K562 (cell line): ENCODE measurements around the gene FLCN. TPM values are rescaled to one million over a fixed set of nuclear protein-coding genes. Genes with fewer than 3 reads are reported as not detected.

ENCODE experiments used
- ATAC-seq: fragments of 200-7000 bp; cut with Tn5 transposase; 3 replicates; pipeline ENCODE4 v1.9.1; 2020; ENCODE audit warnings: moderate library complexity
- BruUV-seq: library from RNA; stranded (reverse); fragments of 400-500 nt; replicated peaks from 2 replicates; lab custom pipeline; 2021; lab: Mats Ljungman, UMichigan
- CTCF ChIA-PET: fragments of 300-600 bp; formaldehyde crosslinking; extraction: SDS; loops from one replicate; lab custom pipeline; 2021; ENCODE audit warnings: low intra/inter-chr PET ratio; lab: Yijun Ruan, JAX
- POLR2A ChIA-PET: fragments of 300-600, 350-650 bp; sonication (Branson Sonifier 250); formaldehyde crosslinking; extraction: SDS; loops from one replicate; lab custom pipeline; 2021; ENCODE audit warnings: antibody characterized with exemption, inconsistent platforms; lab: Yijun Ruan, JAX
- DNase-seq, 4 experiments: peaks; one replicate each; pipeline versions ENCODE4 v3.0.0 to v3.0.0-alpha.2; 2011 to 2018; ENCODE audit warnings: low spot score in 3 of 4, mixed read lengths in 3 of 4; ENCODE audit errors: extremely low read depth in 1 of 4
- FAIRE-seq: peaks from 2 replicates; lab custom pipeline; 2011; peaks lifted over from hg19 to GRCh38; lab: Jason Lieb, UNC
- H2AFZ ChIP-seq: 2 replicates; pipeline ENCODE4 v1.6.0; 2011; ENCODE audit warnings: low read depth, low read length, control low read depth, inconsistent platforms
- H3K27ac ChIP-seq: fragments of 200-600 bp; 3 replicates; pipeline ENCODE4 v1.8.0; 2011; ENCODE audit warnings: low read depth, mild to moderate bottlenecking, control low read depth, inconsistent platforms, low read length, moderate library complexity, mixed read lengths; ENCODE audit errors: extremely low read depth
- H3K27me3 ChIP-seq, 2 experiments: fragments of 300-600 bp in 1 of 2; 2 replicates in 1 of 2; 3 replicates in 1 of 2; pipeline versions ENCODE4 v1.6.0 to v1.8.0; 2011; ENCODE audit warnings: inconsistent platforms in 2 of 2, low read length in 2 of 2, mild to moderate bottlenecking in 1 of 2, mixed read lengths in 1 of 2, moderate library complexity in 1 of 2; ENCODE audit not compliant: control insufficient read depth in 2 of 2, insufficient read depth in 2 of 2
- H3K36me3 ChIP-seq: fragments of 300-600 bp; 3 replicates; pipeline ENCODE4 v1.8.0; 2011; ENCODE audit warnings: mild to moderate bottlenecking, low read length, inconsistent platforms; ENCODE audit not compliant: control insufficient read depth, insufficient read depth
- H3K4me1 ChIP-seq, 2 experiments: fragments of 200-600 bp in 1 of 2; replicated peaks in 1 of 2; 2 replicates in 1 of 2; 3 replicates in 1 of 2; pipeline versions ENCODE4 v1.5.1 to v1.8.0; 2011; ENCODE audit warnings: inconsistent platforms in 2 of 2, low read length in 2 of 2, mild to moderate bottlenecking in 1 of 2, mixed read lengths in 1 of 2, moderate library complexity in 1 of 2; ENCODE audit not compliant: control insufficient read depth in 2 of 2, insufficient read depth in 2 of 2
- H3K4me2 ChIP-seq: 2 replicates; pipeline ENCODE4 v1.6.1; 2011; ENCODE audit warnings: low read length, control low read depth, inconsistent platforms, mixed read lengths; ENCODE audit not compliant: insufficient read depth
- H3K4me3 ChIP-seq: fragments of 200-600 bp; sonication (generic), shearing (Covaris generic); 2 replicates; pipeline ENCODE4 v1.5.1; 2016; ENCODE audit warnings: control low read depth, inconsistent platforms
- H3K79me2 ChIP-seq: fragments of 200-600 bp; 3 replicates; pipeline ENCODE4 v1.8.0; 2011; ENCODE audit warnings: low read length, inconsistent platforms; ENCODE audit not compliant: control insufficient read depth, insufficient read depth
- H3K9ac ChIP-seq, 2 experiments: 2 replicates each; pipeline versions ENCODE4 v1.6.0 to v1.6.1; 2011; ENCODE audit warnings: low read depth in 2 of 2, low read length in 2 of 2, control low read depth in 1 of 2, inconsistent platforms in 1 of 2, mild to moderate bottlenecking in 1 of 2, mixed read lengths in 1 of 2; ENCODE audit not compliant: insufficient read depth in 1 of 2
- H3K9me1 ChIP-seq: one replicate; pipeline ENCODE4 v1.6.0; 2011; ENCODE audit warnings: inconsistent platforms, mild to moderate bottlenecking, low read length, moderate library complexity; ENCODE audit not compliant: control insufficient read depth, insufficient read depth
- H3K9me3 ChIP-seq: replicated peaks from 2 replicates; pipeline ENCODE4 v1.5.1; 2011; ENCODE audit warnings: low read depth, low read length, inconsistent platforms; ENCODE audit not compliant: control insufficient read depth, insufficient read depth
- H4K20me1 ChIP-seq: replicated peaks from 2 replicates; pipeline ENCODE4 v1.6.1; 2011; ENCODE audit warnings: low read length, inconsistent platforms, mixed read lengths; ENCODE audit not compliant: control insufficient read depth, insufficient read depth
- CHD1 ChIP-seq: fragments of 200-600 bp; sonication (generic); IDR thresholded peaks from one replicate; pipeline ENCODE4 v1.6.1; 2012; ENCODE audit warnings: mild to moderate bottlenecking, moderate library complexity, low read length, inconsistent platforms
- FOXP1 ChIP-seq: sonication (generic); formaldehyde crosslinking; IDR thresholded peaks from 2 replicates; pipeline ENCODE4 v1.8.0; 2022; ENCODE audit warnings: mild to moderate bottlenecking, missing genetic modification reagents
- IFI16 ChIP-seq: fragments of 250-450 bp; sonication (Bioruptor Pico); IDR thresholded peaks from 2 replicates; pipeline ENCODE4 v2.1.2; 2022; ENCODE audit warnings: mild to moderate bottlenecking, inconsistent platforms
- NRF1 ChIP-seq, 2 experiments: fragments of 450-650 bp; IDR thresholded peaks in 1 of 2; conservative IDR thresholded peaks in 1 of 2; 2 replicates each; pipeline ENCODE4 v1.6.1; 2014; ENCODE audit warnings: mild to moderate bottlenecking in 2 of 2
- SP1 ChIP-seq: sonication (generic); formaldehyde crosslinking; IDR thresholded peaks from 2 replicates; pipeline ENCODE4 v1.8.1; 2022; ENCODE audit warnings: mild to moderate bottlenecking, missing genetic modification reagents
- ZNF766 ChIP-seq: fragments of 200-800 bp; sonication (Bioruptor generic); conservative IDR thresholded peaks from 2 replicates; pipeline ENCODE4 v1.6.1; 2016; ENCODE audit warnings: missing genetic modification characterization, missing compliant biosample characterization
- WGBS: fragments of 100-300 bp; shearing (Covaris generic); methylation state at CpG from one replicate; pipeline ENCODE4 v1.1.6; 2016; ENCODE audit warnings: low coverage, mixed read lengths; ENCODE audit not compliant: insufficient coverage; ENCODE audit errors: missing lambda C conversion rate; 5-methylcytosine and 5-hydroxymethylcytosine counted together
- in situ Hi-C: fragments of 300-500 bp; cut with MboI; formaldehyde crosslinking; loops from 4 replicates; pipeline ENCODE4 v1.15.0; 2018; ENCODE audit warnings: inconsistent platforms, mixed read lengths
- intact Hi-C: fragments of 100-400 bp; cut with micrococcal nuclease; formaldehyde crosslinking; loops from 2 replicates; pipeline ENCODE4 v1.14.2; 2022
- polyA plus RNA-seq, 8 experiments: library from polyadenylated mRNA; depleted of rRNA in 4 of 8; stranded (reverse) in 5 of 8; unstranded in 3 of 8; fragments of >200 nt; fragmentation: Nextera tagmentation in 2 of 8; fragmentation: Illumina TruSeq in 1 of 8; extraction: Ambion mirVana in 2 of 8; extraction: Trizol in 1 of 8; gene quantifications; 2 replicates each; pipeline versions ENCODE4 v1.2.1 to v1.2.3, GENCODE V29; 2011 to 2014; ENCODE audit warnings: inconsistent platforms in 1 of 8, missing spikeins in 1 of 8
- total RNA-seq, 7 experiments: library from RNA; depleted of rRNA in 6 of 7; stranded (reverse); fragments of >200 nt in 6 of 7; fragmentation: Illumina TruSeq in 2 of 7; extraction: Trizol in 2 of 7; gene quantifications; 2 replicates each; pipeline versions ENCODE4 v1.2.1 to v1.2.3, GENCODE V29; 2011 to 2021; ENCODE audit warnings: low replicate concordance in 1 of 7
- TF ChIP-seq, protein P1 (sequence below): fragments of 450-650 bp; IDR thresholded peaks from 2 replicates; pipeline ENCODE4 v1.6.1; 2016; ENCODE audit warnings: borderline replicate concordance
- TF ChIP-seq, protein P2 (sequence below): sonication (generic); formaldehyde crosslinking; IDR thresholded peaks from 2 replicates; pipeline ENCODE4 v1.8.1; 2023; ENCODE audit warnings: mild to moderate bottlenecking, missing genetic modification reagents, moderate library complexity

The FLCN gene
- total and polyA plus RNA-seq, 9 of the 15 experiments (the other 6 are each of a cell fraction or from before 2014, with no cell fraction given) = 1.6 to 33.5 (median 10.9) TPM

DNA sequence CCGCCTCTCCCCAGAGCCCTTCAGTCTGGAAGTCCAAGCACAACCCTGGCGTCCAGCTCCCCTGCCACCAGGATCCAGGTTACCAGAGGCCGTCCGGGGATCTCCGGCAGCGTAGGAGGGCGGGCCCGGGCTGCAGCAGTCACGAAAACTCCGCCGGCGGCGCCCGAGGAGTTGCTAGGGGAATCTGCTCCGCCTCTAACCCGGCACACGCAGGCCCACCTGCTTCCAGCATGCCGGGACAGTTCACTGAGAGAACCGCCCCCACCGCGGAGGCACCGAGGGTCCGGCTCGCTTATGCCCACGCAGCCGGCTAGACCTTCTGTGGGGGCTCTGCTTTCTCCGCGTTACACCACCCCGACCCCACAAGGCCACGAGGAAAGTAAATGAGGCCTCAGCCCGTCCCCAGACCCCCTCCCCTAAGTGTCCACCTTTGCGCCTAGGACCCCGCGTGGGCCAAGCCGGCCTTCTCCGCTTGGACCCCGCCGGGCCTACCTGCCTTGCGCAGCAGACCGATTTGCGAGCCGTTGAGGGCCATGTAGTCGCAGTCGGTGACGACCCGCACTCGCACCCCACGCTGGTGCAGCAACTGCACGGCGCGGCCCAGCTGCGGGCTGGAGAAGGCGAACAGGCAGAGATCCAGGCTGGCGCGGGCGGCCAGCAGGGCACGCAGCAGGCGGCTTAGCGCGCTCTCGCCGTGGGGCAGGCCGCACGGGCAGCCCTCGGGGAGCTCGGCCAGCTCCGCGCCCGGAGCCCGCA, 31.4 kb downstream of the FLCN start:
- peaks cover 47% of the 10 kb centered on the region for H3K79me2 ChIP-seq
- in situ Hi-C loops = no loop called here
- peak overlapping the region; percentile 94 for H2AFZ ChIP-seq
- intact Hi-C loops = loop anchor here (2.0 kb wide), 1 partner anchor 75 kb away; the partner anchor contains the start of gene COPS3
- under 1% methylated on average over 45 of the region's 70 CpGs for WGBS
- ChIA-PET POLR2A (no interaction called here), CTCF (interaction anchor here (0.6 kb wide), 1 partner anchor 436 kb away, joined by 5 read pairs; no protein-coding TSS in a partner anchor)
- no peaks in the 10 kb centered on the region for H4K20me1 ChIP-seq
- H3K4me2 ChIP-seq = peak overlapping the region; percentile 84
- BruUV-seq = TSS peak; percentile 55
- ATAC-seq (peak; percentile 84), DNase-seq (peak; percentile 63 to 67 (median 66)), FAIRE-seq (no peak)
- H3K9ac ChIP-seq = peak overlapping the region; percentile 88 to 97
- peaks cover 10 to 39% of the 10 kb centered on the region in 2 experiments; a peak in 4 of 5 replicates for H3K4me1 ChIP-seq
- no peaks in the 10 kb centered on the region for H3K9me3 ChIP-seq
- peaks cover 42% of the 10 kb centered on the region; the same call in 2 of the 3 replicates for H3K36me3 ChIP-seq
- peak overlapping the region; percentile 66 for H3K4me3 ChIP-seq
- peak overlapping the region; percentile 92 for H3K27ac ChIP-seq
- no peaks in the 10 kb centered on the region for H3K27me3 ChIP-seq
- no peaks in the 10 kb centered on the region for H3K9me1 ChIP-seq
- TF ChIP-seq, protein P1, sequence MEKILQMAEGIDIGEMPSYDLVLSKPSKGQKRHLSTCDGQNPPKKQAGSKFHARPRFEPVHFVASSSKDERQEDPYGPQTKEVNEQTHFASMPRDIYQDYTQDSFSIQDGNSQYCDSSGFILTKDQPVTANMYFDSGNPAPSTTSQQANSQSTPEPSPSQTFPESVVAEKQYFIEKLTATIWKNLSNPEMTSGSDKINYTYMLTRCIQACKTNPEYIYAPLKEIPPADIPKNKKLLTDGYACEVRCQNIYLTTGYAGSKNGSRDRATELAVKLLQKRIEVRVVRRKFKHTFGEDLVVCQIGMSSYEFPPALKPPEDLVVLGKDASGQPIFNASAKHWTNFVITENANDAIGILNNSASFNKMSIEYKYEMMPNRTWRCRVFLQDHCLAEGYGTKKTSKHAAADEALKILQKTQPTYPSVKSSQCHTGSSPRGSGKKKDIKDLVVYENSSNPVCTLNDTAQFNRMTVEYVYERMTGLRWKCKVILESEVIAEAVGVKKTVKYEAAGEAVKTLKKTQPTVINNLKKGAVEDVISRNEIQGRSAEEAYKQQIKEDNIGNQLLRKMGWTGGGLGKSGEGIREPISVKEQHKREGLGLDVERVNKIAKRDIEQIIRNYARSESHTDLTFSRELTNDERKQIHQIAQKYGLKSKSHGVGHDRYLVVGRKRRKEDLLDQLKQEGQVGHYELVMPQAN = peak; percentile 63; the same call in 1 of the 2 replicates
- 0 out of 2 replicates have a peak, but pooled peaks have one; percentile 7 for TF ChIP-seq ZNF766
- TF ChIP-seq CHD1 = peak; percentile 40
- peak in 1 of 2 experiments; percentile 41; a peak in 1 of 4 replicates for TF ChIP-seq NRF1 (conservative IDR thresholded peaks at IDR 0.05 in 1 of 2, IDR thresholded peaks at IDR 0.05 in 1 of 2)
- TF ChIP-seq, protein P2, sequence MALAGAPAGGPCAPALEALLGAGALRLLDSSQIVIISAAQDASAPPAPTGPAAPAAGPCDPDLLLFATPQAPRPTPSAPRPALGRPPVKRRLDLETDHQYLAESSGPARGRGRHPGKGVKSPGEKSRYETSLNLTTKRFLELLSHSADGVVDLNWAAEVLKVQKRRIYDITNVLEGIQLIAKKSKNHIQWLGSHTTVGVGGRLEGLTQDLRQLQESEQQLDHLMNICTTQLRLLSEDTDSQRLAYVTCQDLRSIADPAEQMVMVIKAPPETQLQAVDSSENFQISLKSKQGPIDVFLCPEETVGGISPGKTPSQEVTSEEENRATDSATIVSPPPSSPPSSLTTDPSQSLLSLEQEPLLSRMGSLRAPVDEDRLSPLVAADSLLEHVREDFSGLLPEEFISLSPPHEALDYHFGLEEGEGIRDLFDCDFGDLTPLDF = 0 out of 2 replicates have a peak, but pooled peaks have one; percentile 6
- TF ChIP-seq IFI16 (CRISPR knock-in tag) = no peak
- TF ChIP-seq FOXP1 (CRISPR knock-in tag) = 0 out of 2 replicates have a peak, but pooled peaks have one; percentile 16
- peak; percentile 41; the same call in 1 of the 2 replicates for TF ChIP-seq SP1 (CRISPR knock-in tag)
